ENCODE measurements around the gene RCHY1.

RCHY1 gene

DNA sequence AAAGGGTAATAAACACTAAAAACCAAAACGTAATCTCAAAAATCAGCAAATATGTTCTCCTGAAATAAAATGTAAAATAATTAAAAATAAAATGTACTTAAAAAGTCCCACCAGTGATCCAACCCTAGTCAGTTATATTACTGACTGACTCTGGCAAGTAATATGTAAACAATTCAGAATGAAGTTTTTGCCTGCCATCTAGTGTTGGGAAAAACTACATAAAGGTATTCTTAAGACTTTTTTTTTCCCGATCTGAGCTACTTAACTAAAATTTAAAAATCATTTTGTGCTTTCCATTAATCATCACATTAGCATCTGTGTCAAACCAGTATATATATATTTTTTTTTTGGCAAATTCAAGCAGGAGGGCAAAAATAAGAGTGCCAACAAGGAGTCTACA lies 24.0 kb downstream of the RCHY1 start:
- Histone ChIP-seq H3K27ac (ENCODE audit: low read depth, low read length) (no peak overlapping the region), H3K27me3 (ENCODE audit: control insufficient read depth in 1 of 2, insufficient read depth in 2 of 2, low read length in 2 of 2) (no peaks in the 10 kb centered on the region), H3K36me3 (ENCODE audit: insufficient read depth, low read length) (peaks cover 29% of the 10 kb centered on the region), H3K4me3 (ENCODE audit: low read depth in 1 of 2, low read length in 2 of 2) (no peak overlapping the region), H3K9me3 (ENCODE audit: low read length) (no peaks in the 10 kb centered on the region), H3K4me1 (ENCODE audit: insufficient read depth, low read length) (peaks cover 3% of the 10 kb centered on the region), H3K9ac (ENCODE audit: low read length) (no peak overlapping the region)

DNA sequence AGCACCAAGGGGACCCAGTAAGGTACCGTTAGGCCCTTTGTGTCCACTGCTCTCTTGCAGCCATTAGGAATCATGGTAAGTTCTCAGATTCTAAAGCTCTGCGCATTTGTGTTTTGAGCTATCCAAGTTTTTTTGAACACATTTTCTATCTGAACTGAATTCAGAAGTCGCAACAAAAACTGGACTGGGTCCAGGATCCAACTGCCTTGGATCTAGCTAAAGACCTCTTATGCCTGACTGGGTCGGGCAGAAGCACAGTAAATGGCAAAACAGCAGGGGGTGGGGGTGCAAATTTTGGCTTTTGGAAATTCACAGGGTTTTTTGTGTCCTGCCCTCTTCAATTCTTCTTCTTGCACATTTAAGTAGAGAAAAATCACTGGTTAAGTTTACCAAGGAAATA lies 30.0 kb downstream of the RCHY1 start:
- Histone ChIP-seq H3K9ac (ENCODE audit: low read length) (no peak overlapping the region), H3K27ac (ENCODE audit: low read depth, low read length) (no peak overlapping the region), H3K27me3 (ENCODE audit: control insufficient read depth in 1 of 2, insufficient read depth in 2 of 2, low read length in 2 of 2) (no peaks in the 10 kb centered on the region), H3K9me3 (ENCODE audit: low read length) (no peaks in the 10 kb centered on the region), H3K36me3 (ENCODE audit: insufficient read depth, low read length) (peaks cover 39% of the 10 kb centered on the region), H3K4me1 (ENCODE audit: insufficient read depth, low read length) (no peaks in the 10 kb centered on the region), H3K4me3 (ENCODE audit: low read depth in 1 of 2, low read length in 2 of 2) (no peak overlapping the region)

DNA sequence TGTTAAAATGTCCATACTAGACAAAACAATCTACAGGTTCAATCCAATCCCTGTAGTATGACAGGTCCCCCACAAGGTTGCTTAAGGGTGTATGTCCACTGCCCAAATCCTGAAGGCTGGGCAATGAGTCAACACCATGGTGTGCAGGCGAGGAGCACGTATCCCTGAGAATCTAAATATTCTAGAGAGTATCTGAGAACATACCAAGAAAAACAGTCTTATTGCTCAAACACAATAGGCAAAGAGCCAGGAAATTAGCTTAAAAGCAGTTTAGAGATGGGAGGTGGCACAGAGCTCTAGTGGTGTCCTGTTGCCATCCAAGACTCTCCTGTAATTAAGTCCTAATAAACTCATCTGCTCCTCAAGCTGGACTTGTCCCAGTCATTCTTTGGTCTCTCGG lies 37.0 kb downstream of the RCHY1 start:
- H3K4me3 ChIP-seq (ENCODE audit: low read depth in 1 of 2, low read length in 2 of 2): no peak overlapping the region
- peaks cover 20% of the 10 kb centered on the region for H3K36me3 ChIP-seq (ENCODE audit: insufficient read depth, low read length)
- no peak overlapping the region for H3K27ac ChIP-seq (ENCODE audit: low read depth, low read length)
- no peak overlapping the region for H3K9ac ChIP-seq (ENCODE audit: low read length)
- H3K4me1 ChIP-seq (ENCODE audit: insufficient read depth, low read length): no peaks in the 10 kb centered on the region
- H3K9me3 ChIP-seq (ENCODE audit: low read length): no peaks in the 10 kb centered on the region
- H3K27me3 ChIP-seq (ENCODE audit: control insufficient read depth in 1 of 2, insufficient read depth in 2 of 2, low read length in 2 of 2): no peaks in the 10 kb centered on the region

DNA sequence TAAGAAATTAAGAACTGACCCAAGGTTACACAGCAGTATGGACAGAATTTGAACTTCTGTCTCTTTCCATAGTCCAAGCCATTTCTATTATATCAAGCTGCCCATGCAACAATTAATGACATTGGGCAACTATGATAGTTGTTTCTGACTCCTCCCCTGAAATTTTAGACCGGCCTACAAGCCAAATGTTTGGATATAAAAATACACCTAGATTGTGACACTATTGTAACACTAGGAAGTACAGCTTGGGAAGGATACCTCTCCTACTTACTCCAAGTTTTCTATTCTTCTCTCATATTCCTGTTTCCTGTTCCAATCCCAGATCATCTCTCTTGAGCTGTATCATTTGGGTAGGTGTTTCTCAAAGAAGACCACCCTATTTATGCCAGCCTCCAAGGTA lies 43.5 kb downstream of the RCHY1 start:
- peaks cover 4% of the 10 kb centered on the region for H3K36me3 ChIP-seq (ENCODE audit: insufficient read depth, low read length)
- H3K27ac ChIP-seq (ENCODE audit: low read depth, low read length): no peak overlapping the region
- H3K4me1 ChIP-seq (ENCODE audit: insufficient read depth, low read length): peaks cover 6% of the 10 kb centered on the region
- H3K4me3 ChIP-seq (ENCODE audit: low read depth in 1 of 2, low read length in 2 of 2): no peak overlapping the region
- H3K9me3 ChIP-seq (ENCODE audit: low read length): no peaks in the 10 kb centered on the region
- no peaks in the 10 kb centered on the region for H3K27me3 ChIP-seq (ENCODE audit: control insufficient read depth in 1 of 2, insufficient read depth in 2 of 2, low read length in 2 of 2)
- H3K9ac ChIP-seq (ENCODE audit: low read length): no peak overlapping the region

DNA sequence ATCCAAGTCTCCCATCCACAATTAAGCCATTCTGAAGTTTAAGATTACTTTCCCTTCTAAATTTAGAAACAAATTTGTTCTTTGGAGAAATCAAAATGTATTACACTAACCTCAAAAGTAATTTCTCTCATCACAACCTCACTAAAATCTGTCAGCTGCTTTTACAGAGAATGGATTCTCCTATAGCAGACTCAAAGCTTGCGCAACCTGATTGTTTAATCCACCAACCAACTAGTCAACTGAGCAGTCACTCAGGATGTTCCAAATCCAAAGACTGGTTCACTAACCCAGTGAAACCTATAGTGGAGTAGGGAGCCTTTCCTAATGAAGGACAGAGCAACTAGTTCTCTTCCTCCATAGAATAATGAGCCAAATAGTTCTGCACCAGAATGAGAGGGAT lies 44.3 kb downstream of the RCHY1 start:
- H3K36me3 ChIP-seq (ENCODE audit: insufficient read depth, low read length): peaks cover 4% of the 10 kb centered on the region
- H3K9me3 ChIP-seq (ENCODE audit: low read length): no peaks in the 10 kb centered on the region
- no peak overlapping the region for H3K9ac ChIP-seq (ENCODE audit: low read length)
- peaks cover 6% of the 10 kb centered on the region for H3K4me1 ChIP-seq (ENCODE audit: insufficient read depth, low read length)
- no peaks in the 10 kb centered on the region for H3K27me3 ChIP-seq (ENCODE audit: control insufficient read depth in 1 of 2, insufficient read depth in 2 of 2, low read length in 2 of 2)
- no peak overlapping the region for H3K27ac ChIP-seq (ENCODE audit: low read depth, low read length)
- no peak overlapping the region for H3K4me3 ChIP-seq (ENCODE audit: low read depth in 1 of 2, low read length in 2 of 2)

DNA sequence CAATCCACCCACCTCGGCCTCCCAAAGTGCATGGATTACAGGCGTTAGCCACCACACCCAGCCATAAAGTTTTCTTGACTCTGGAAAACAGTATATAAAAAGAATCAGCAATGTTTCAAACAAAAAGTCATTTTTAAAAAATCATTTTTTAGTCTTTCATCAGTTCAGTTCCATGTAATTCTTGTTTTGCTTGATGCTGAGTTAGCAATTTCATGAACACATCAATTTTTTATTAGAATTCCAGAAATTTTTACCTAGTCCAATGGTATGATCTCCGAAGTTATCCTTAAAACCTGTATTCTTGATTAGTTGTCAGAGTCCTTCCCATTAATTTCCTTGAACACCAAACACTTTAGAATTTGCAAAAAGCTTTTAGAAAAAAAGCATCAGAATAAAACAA lies 56.8 kb downstream of the RCHY1 start:
- H3K36me3 ChIP-seq (ENCODE audit: insufficient read depth, low read length): no peaks in the 10 kb centered on the region
- no peaks in the 10 kb centered on the region for H3K4me1 ChIP-seq (ENCODE audit: insufficient read depth, low read length)
- no peak overlapping the region for H3K9ac ChIP-seq (ENCODE audit: low read length)
- no peak overlapping the region for H3K27ac ChIP-seq (ENCODE audit: low read depth, low read length)
- H3K9me3 ChIP-seq (ENCODE audit: low read length): no peaks in the 10 kb centered on the region
- no peak overlapping the region for H3K4me3 ChIP-seq (ENCODE audit: low read depth in 1 of 2, low read length in 2 of 2)
- no peaks in the 10 kb centered on the region for H3K27me3 ChIP-seq (ENCODE audit: control insufficient read depth in 1 of 2, insufficient read depth in 2 of 2, low read length in 2 of 2)

DNA sequence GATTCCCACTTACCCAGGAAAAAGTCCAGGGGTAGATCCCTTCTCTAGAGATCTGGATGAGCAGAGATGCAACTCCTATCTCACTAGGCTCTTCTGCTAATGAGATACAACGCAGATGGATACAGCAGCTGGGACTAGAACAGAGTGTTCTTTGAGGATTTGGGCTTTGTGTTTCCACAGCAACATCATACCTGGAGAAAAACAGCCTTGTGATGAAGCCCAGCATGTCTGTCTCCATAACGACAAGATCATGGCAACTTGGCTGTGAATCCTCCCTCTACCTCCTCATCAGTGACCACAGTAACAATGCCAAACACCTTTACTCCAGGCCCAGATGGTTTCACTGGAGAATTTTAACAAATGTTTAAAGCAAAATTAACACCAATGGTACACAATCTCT lies 80.1 kb downstream of the RCHY1 start:
- Histone ChIP-seq H3K27me3 (ENCODE audit: control insufficient read depth in 1 of 2, insufficient read depth in 2 of 2, low read length in 2 of 2) (no peaks in the 10 kb centered on the region), H3K27ac (ENCODE audit: low read depth, low read length) (no peak overlapping the region), H3K9me3 (ENCODE audit: low read length) (no peaks in the 10 kb centered on the region), H3K4me3 (ENCODE audit: low read depth in 1 of 2, low read length in 2 of 2) (no peak overlapping the region), H3K36me3 (ENCODE audit: insufficient read depth, low read length) (no peaks in the 10 kb centered on the region), H3K9ac (ENCODE audit: low read length) (no peak overlapping the region), H3K4me1 (ENCODE audit: insufficient read depth, low read length) (no peaks in the 10 kb centered on the region)

DNA sequence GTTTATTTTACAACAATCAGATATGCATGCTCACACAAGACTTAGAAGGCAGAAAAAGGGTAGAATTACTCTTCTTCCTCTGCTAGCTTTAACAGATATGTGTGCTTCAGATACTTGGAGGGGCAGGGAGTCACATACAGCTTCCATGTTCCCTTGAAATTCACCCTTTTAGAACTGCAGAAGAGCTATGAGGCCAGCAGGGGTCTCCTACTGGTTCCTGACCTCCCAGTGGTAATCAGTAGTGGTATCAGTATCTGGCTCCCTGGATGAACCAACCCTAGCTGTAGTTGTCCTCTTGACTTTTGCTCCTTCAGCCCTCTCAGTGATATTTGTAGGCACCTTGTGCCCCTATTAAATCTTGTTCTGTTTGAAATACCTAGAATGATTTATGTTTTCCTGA lies 81.5 kb downstream of the RCHY1 start:
- no peaks in the 10 kb centered on the region for H3K27me3 ChIP-seq (ENCODE audit: control insufficient read depth in 1 of 2, insufficient read depth in 2 of 2, low read length in 2 of 2)
- H3K36me3 ChIP-seq (ENCODE audit: insufficient read depth, low read length): no peaks in the 10 kb centered on the region
- H3K9ac ChIP-seq (ENCODE audit: low read length): no peak overlapping the region
- no peak overlapping the region for H3K27ac ChIP-seq (ENCODE audit: low read depth, low read length)
- no peaks in the 10 kb centered on the region for H3K9me3 ChIP-seq (ENCODE audit: low read length)
- H3K4me3 ChIP-seq (ENCODE audit: low read depth in 1 of 2, low read length in 2 of 2): no peak overlapping the region
- no peaks in the 10 kb centered on the region for H3K4me1 ChIP-seq (ENCODE audit: insufficient read depth, low read length)

DNA sequence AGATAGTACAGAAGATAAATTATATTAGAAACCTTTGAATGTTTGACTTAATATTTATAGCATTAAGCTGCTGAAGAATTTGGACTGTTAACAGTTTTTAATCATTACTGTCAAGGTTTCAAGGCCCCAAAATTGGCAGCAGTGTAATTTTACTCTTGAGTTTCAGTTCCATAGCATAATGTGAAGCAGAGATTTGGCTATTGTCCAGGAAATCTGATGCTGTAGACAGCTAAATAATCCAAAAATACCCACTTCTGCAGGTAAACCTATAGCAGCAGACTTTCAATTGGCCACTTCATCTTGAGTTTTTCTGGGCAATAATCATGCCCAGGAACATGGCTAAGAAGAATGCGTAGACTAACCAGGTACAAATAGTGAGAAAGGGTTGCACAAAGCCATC lies 85.0 kb downstream of the RCHY1 start:
- Histone ChIP-seq H3K9ac (ENCODE audit: low read length) (no peak overlapping the region), H3K27me3 (ENCODE audit: control insufficient read depth in 1 of 2, insufficient read depth in 2 of 2, low read length in 2 of 2) (no peaks in the 10 kb centered on the region), H3K36me3 (ENCODE audit: insufficient read depth, low read length) (no peaks in the 10 kb centered on the region), H3K9me3 (ENCODE audit: low read length) (no peaks in the 10 kb centered on the region), H3K4me1 (ENCODE audit: insufficient read depth, low read length) (no peaks in the 10 kb centered on the region), H3K27ac (ENCODE audit: low read depth, low read length) (no peak overlapping the region), H3K4me3 (ENCODE audit: low read depth in 1 of 2, low read length in 2 of 2) (no peak overlapping the region)

All from muscle layer of colon (tissue), 2 donors.